GM21786 (cell line): ENCODE measurements around the gene PRM1.

Experiments used
- ATAC-seq: cut with Tn5 transposase; IDR thresholded peaks from one replicate; pipeline ENCODE4 v1.9.1; 2021; ENCODE audit not compliant: unreplicated experiment

PRM1 gene

DNA sequence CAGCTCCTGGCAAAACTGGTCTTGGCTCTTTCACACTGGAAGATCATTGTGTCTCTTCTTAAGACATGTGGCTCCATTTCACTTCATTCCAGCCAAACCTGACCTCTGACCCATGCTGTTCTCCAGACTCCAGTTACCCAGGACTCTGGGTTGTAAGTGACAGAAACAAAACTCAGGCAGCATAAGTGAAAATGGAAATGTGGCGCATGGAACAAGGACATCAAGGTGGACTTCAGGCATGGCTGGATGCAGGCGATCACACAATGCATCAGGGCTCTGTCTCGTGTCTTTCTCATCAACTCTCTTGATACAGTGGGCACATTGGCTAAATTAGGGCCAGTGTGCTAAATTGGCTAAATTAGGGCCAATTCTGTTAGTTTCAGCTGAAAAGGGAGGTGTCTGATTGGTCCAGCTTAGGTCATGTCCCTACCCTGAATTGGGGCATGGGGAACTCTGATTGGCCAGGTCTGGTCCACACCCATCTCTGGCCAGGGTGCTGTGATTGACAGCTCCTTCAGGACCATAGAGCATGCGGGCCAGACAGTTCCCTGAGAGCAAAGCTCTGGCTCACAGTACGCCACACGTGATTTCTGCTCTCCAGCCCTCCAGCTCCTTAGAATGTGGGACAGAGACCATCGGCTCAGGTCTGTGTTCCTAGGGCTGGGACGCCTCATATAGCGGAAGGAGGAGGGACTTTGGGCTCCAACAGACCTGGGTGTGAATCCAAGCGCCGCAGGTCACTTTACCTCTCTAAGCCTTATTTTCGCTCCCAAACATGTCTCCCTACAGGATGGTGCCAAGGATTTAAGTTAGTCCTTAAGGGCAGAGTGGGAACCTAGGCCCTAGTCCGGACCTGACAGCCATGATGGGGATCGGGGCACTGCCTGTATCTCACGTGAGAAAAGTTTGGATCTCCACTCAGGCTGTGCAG lies 42.6 kb downstream of the PRM1 start:
- no peak for ATAC-seq

DNA sequence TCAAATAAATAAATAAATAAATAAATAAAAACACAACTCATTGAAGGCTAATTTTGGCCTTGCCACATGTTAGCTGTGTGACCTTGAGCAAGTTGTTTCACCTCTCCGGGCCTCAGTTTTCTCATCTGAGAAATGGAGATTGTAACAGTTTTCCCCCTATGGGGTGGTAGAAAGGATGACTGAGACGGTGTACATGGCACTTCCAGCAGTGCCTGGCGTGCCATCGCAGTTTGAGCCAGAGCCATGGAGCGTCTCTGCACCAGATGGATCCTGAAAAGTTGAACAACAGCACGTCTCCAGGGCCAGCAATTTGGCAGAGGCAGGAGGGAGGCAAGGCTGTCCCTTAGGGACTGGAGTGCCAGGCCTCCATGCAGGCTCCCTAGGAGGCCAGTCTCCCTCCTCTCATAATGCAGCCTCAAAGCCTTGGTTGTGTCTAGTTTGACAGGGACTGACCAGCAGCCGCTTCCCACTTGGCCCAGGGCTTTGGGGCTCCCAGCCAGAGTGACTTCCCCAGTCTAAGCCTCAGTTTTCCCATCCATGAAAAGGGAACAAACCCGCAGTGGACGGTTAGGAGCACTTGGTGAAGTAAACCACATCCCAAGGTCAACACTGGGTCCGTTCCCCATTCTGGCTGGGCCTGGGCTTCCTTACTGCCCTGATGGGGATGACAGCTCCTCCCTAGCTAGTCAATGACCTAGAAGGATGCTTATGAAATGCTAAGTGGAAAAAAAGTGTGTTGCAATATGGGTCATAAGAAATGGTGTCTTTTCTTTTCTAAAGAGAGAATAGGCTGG lies 44.5 kb downstream of the PRM1 start:
- no peak for ATAC-seq

DNA sequence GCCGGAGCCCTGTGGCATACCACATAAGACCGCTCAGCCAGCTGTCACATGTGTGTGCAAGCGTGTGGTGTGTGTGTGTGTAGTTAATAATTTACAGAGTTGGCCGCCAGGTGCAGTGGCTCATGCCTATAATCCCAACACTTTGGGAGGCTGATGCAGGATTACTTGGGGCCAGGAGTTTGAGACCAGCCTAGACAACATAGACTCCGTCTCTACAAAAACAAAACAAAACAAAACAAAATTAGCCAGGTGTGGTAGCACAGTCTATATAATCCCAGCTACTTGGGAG lies 45.5 kb downstream of the PRM1 start:
- ATAC-seq, result no peak

DNA sequence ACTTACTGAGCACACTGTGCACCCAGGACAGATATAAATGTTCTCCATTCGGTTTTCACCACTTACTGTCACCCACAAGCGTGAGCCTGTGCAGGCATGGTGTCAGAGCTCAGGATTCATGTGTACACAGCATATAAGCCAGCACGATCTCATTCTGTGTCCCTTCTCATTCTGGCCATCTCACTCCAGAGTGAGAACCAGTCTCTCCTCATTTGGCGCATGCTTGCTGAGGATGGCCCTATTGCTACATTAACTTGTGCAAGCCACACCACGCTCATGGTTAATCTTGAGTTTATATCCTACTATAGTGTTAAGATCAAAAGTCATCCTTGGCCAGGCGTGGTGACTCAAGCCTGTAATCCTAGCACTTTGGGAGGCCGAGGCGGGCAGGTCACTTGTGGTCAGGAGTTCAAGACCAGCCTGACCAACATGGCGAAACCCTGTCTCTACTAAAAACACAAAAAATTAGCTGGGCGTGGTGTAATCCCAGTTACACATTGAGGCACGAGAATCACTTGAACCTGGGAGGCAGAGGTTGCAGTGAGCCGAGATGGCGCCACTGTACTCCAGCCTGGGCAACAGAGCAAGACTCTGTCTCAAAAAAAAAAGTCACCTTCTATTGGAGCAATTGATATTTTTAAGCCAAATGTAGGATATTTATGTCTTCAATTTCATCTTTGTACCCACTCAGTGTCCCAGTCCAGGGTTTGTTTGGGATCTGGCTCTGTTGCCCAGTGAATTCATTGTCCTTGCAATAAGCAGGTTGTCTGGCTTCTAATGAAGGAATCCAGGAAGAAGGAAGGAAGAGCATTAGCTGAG lies 46.0 kb downstream of the PRM1 start:
- ATAC-seq, result no peak

DNA sequence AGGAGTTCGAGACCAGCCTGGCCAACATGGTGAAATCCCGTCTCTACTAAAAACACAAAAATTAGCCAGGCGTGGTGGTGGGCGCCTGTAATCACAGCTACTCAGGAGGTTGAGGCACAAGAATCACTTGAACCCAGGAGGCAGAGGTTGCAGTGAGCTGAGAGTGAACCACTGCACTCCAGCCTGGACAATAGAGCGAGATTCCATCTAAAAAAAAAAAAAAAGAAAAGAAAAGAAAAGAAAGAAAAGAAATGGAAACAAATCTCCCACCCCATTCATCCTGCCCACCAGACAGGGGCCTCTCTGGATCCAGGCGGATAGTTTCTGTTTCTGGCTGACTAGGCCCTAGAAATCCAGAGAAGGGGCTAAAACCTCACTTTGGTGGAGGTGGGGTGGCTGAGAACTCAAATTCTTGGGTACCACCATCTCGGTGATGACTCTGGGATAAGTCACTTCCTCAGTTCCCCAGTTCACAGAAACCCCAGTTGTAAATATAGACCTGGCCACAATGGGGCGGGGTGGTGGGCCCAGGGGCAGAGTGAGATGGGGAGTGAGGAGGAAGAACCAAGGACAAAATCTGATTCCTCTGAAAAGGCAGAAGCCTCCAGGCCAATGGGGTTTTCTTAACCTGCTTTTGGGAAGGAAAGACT lies 47.3 kb downstream of the PRM1 start:
- no peak for ATAC-seq

DNA sequence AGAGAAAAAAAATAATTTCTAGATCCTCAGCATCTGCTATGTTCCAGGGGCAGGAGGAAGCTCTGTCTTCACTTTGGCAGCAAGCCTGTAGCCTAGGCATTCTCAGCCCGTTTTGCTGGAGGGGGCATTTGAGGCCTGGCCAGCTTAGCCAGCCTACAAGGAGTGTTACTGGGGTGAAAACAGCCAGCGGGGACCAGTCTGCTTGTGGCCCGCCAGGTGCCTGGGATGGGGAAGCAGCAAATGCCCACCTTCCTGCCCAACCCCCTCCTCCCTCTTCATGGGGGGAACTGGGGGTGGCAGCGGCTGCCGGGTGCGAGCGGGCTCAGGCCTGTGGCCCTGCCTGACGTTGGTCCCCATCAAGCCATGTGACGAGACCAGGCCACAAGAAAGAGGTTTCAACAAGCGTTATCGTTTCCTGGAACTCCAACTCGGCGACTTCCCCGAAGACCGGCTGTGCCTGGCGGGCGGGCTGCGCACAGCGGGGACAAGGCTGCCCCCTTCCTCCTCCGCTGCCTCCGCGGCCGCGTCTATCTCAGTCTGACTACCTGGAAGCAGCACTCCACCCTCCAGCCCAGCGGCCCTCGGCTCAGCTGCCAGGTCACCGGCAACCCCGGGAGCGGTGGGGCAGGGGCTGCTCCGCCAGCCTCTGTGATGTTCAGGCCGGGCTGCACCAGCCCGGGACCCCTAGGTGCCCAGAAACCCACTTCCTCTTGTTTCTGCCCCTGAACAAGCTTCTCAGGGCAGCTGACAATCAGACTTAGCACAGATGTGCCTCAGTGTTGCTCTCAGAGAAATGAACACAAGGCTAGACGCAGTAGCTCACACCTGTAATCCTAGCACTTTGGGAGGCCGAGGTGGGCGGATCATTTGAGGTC lies 48.0 kb downstream of the PRM1 start:
- ATAC-seq, result peak; percentile 79

DNA sequence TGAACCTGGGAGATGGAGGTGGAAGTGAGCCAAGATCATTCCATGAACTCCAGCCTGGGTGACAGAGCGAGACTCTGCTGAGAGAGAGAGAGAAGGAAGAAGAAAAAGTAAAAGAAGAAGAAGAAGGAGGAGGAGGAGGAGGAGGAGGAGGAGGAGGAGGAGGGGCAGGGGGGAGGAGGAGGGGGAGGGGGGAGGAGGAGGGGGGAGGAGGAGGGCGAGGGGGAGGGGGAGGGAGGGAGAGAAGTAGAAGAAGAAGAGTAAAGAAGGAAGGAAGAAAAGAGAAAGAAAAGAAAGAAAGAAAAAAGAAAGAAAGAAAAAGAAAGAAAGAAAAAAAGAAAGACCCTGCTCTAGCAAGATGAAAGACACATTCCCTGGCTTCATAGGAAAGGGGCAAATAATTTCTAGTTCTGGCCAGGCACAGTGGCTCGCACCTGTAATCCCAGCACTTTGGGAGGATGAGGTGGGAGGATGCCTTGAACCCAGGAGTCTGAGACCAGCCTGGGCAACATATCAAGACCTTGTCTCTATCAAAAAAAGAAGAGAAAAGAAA lies 48.8 kb downstream of the PRM1 start:
- no peak for ATAC-seq

DNA sequence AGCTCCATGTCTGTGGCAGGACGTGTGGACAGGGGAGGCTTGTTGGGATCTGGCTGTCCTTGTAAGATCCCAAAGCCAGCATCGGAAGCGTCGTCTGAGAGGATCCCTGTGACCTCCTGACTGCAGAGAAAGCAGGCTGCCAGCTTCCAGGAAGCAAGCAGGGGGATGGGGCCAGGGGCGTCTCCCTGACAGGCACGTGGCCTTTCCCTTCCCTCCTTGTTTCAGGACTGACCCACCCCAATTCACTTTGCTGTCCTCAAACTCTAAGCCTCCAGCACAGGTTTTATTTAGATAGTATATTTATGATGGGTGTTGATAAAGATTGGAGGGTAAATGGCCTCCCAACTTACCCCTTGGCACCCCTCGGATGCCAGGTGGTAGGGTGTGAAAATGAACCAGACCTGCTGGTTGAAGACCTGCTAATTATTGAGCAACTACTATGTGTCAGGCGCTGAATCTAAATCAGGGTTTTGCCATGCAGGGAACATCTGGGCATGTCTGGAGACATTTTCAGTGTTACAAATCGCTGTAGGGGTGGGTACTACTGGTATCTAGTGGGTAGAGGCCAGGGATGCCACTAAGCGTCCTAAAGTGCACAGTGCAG lies 49.7 kb downstream of the PRM1 start:
- ATAC-seq, result no peak
